ENCODE measurements around the gene CACHD1. TPM values are rescaled to one million over a fixed set of nuclear protein-coding genes. Genes with fewer than 3 reads are reported as not detected.

The CACHD1 gene
- 12.1 and 12.2 TPM in 2 replicates for total RNA-seq

- H3K36me3 ChIP-seq (ENCODE audit: control insufficient read depth, insufficient read depth, low read length), result no peaks in the 10 kb centered on the region
- peaks cover 2% of the 10 kb centered on the region for H3K27me3 ChIP-seq (ENCODE audit: control insufficient read depth, insufficient read depth, low read length)
- peak within 1 kb of the TSS; percentile 58 for H3K4me3 ChIP-seq (ENCODE audit: low read depth, low read length)
- TF ChIP-seq CTCF (IDR thresholded peaks at IDR 0.05; ENCODE audit: insufficient read depth, low read length, poor library complexity, severe bottlenecking), result peak; percentile 62
- DNase-seq (ENCODE audit: low read depth), result peak; percentile 55
Observed at GRCh38 chr1:64469977-64470664, at the start of gene CACHD1. Gene CACHD1, plus strand, starts transcription at chr1:64470129. Its CDS starts 616 bp downstream, at chr1:64470745.

GRCh38 chr1:64421377-64421776 lies 48.6 kb upstream of the CACHD1 start:
- Histone ChIP-seq H3K36me3 (ENCODE audit: control insufficient read depth, insufficient read depth, low read length) (no peaks in the 10 kb centered on the region), H3K27me3 (ENCODE audit: control insufficient read depth, insufficient read depth, low read length) (no peaks in the 10 kb centered on the region), H3K4me3 (ENCODE audit: low read depth, low read length) (no peak overlapping the region)
- no peak for DNase-seq (ENCODE audit: low read depth)
- TF ChIP-seq CTCF (IDR thresholded peaks at IDR 0.05; ENCODE audit: insufficient read depth, low read length, poor library complexity, severe bottlenecking), result no peak

- H3K4me3 ChIP-seq (ENCODE audit: low read depth, low read length), result no peak overlapping the region
- TF ChIP-seq CTCF (IDR thresholded peaks at IDR 0.05; ENCODE audit: insufficient read depth, low read length, poor library complexity, severe bottlenecking), result no peak
- H3K27me3 ChIP-seq (ENCODE audit: control insufficient read depth, insufficient read depth, low read length), result no peaks in the 10 kb centered on the region
- H3K36me3 ChIP-seq (ENCODE audit: control insufficient read depth, insufficient read depth, low read length), result no peaks in the 10 kb centered on the region
- no peak for DNase-seq (ENCODE audit: low read depth)
Observed at GRCh38 chr1:64423526-64423925, 46.4 kb upstream of the CACHD1 start.

GRCh38 chr1:64424412-64424811 lies 45.5 kb upstream of the CACHD1 start:
- TF ChIP-seq CTCF (IDR thresholded peaks at IDR 0.05; ENCODE audit: insufficient read depth, low read length, poor library complexity, severe bottlenecking), result no peak
- Histone ChIP-seq H3K27me3 (ENCODE audit: control insufficient read depth, insufficient read depth, low read length) (no peaks in the 10 kb centered on the region), H3K4me3 (ENCODE audit: low read depth, low read length) (no peak overlapping the region), H3K36me3 (ENCODE audit: control insufficient read depth, insufficient read depth, low read length) (no peaks in the 10 kb centered on the region)
- DNase-seq (ENCODE audit: low read depth), result no peak

GRCh38 chr1:64425521-64425920 lies 44.4 kb upstream of the CACHD1 start:
- no peak for TF ChIP-seq CTCF (IDR thresholded peaks at IDR 0.05; ENCODE audit: insufficient read depth, low read length, poor library complexity, severe bottlenecking)
- Histone ChIP-seq H3K4me3 (ENCODE audit: low read depth, low read length) (no peak overlapping the region), H3K36me3 (ENCODE audit: control insufficient read depth, insufficient read depth, low read length) (no peaks in the 10 kb centered on the region), H3K27me3 (ENCODE audit: control insufficient read depth, insufficient read depth, low read length) (no peaks in the 10 kb centered on the region)
- no peak for DNase-seq (ENCODE audit: low read depth)

- no peaks in the 10 kb centered on the region for H3K27me3 ChIP-seq (ENCODE audit: control insufficient read depth, insufficient read depth, low read length)
- no peak overlapping the region for H3K4me3 ChIP-seq (ENCODE audit: low read depth, low read length)
- H3K36me3 ChIP-seq (ENCODE audit: control insufficient read depth, insufficient read depth, low read length), result no peaks in the 10 kb centered on the region
- no peak for DNase-seq (ENCODE audit: low read depth)
- TF ChIP-seq CTCF (IDR thresholded peaks at IDR 0.05; ENCODE audit: insufficient read depth, low read length, poor library complexity, severe bottlenecking), result no peak
Observed at GRCh38 chr1:64426681-64427080, 43.2 kb upstream of the CACHD1 start.

Data from kidney epithelial cell (primary cell).